CD4-positive, alpha-beta T cell treated with Interleukin-4 for 4 hours (primary cell): Measurements from ENCODE around the gene ANKRD37.
A peak's percentile ranks its signal among the peaks of the same experiment; 100 is the strongest.

Source experiments
- DNase-seq: peaks from one replicate; pipeline ENCODE4 v3.0.0-alpha.2; 2020

ANKRD37 gene

DNA sequence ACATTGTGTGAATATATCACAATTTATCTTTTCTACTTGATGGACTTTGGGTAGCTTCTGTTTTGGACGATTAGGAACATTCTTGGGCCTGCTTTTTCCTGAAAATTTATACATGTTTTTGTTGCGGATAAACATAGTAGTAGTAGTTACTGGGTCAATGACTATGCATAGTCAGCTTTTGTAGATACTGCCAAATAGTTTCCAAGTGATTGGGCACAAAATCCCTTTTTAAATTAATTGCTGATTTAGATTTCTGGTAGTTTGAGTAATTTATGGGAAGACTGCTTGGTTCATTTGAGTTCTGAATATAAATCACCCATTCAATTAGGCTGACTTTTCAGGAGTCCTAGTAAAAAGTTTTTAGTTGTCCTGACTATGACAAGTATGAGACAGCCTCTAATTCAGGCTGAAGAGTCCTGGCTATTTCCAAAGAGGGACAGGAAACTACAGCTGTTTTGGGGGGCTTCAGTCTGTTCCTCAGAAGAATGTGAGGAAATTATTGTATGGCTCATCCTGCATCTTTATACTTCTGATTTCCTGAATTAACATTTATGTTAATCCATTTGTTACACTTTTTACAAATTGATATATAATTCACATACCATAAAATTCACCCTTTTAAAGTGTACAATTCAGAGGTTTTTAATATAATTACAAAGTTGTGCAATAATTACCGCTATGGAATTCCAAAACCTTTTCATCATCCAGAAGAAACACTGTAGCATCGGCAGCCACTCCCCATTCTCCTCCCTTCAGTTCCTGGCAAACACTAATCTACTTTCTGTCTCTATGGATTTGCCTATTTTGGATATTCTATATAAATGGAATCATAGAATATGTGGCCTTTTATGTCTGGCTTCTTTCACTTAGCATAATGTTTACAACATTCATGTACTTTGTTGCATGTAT lies 15.1 kb upstream of the ANKRD37 start:
- DNase-seq, result no peak

DNA sequence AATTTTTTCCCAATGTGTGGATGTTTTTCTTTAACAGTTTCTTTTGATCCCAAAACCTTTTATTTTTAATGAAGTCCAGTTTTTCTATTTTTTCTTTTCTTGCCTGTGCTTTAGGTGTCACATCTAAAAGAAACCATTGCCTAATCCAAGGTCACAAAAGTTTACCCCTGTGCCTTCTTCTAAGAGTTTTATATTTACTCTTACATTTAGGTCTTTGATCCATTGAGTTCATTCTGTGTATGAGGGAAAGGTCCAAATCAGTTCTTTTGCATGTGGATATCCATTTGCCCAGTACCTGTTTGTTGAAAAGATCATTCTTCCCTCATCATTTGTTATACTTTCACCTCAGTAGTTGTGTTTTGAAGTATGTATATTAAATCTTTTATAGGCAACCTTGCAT lies 13.9 kb upstream of the ANKRD37 start:
- DNase-seq, result no peak

DNA sequence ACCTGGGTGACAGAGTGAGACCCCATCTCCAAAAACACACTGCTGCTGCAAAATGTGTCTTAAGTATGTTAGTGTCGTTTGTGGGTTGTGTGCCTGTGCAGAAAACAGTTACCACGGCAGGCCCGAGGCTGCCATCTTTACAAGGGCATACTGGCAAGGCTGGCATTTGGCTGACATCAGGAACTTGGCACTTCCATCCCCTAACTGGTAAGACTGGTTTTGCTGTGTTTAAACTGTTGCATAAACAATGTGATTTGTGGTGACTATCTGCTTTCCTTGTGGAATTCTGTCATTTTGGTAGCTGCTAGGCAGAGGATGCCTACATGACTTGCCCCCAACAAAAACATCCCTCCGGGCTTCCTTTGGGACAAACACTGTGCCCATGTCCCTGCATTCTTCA lies 13.2 kb upstream of the ANKRD37 start:
- DNase-seq, result no peak

DNA sequence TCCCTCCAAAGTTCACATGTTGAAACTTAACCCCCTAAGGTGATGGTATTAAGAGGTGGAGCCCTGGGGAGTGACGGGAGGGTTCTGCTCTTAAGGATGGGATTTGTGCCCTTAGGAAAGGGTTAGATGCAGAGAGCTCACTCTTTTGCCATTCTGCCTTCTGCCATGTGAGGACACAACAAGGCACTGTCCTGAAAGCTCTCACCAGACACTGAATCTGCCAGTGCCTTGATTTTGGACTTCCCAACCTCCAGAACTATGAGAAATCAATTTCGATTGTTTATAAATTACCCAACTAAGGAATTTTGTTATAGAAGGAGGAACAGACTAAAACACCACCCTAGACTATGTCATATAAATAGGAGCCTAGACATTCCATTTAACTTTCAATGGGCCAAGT lies 12.6 kb upstream of the ANKRD37 start:
- DNase-seq, result no peak

DNA sequence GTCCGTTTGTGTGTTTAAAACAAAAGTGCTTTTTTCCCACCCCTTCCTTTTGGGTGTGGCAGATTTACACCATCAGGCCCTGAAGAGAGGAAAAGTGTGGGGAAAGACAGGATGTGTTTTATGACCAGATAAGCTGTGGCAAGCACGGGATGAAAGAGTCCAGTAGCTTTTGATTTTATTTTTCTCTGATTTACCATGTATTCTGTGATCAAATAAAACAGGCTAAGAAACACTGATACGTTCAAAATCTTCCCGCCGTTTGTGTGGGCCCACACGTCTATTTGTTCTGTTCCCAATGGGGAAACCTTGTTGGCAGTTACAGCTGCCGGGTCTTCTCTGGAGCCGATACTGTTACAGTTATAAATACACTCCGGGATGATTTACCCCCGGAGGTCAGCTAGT lies 11.7 kb upstream of the ANKRD37 start:
- DNase-seq, result no peak

DNA sequence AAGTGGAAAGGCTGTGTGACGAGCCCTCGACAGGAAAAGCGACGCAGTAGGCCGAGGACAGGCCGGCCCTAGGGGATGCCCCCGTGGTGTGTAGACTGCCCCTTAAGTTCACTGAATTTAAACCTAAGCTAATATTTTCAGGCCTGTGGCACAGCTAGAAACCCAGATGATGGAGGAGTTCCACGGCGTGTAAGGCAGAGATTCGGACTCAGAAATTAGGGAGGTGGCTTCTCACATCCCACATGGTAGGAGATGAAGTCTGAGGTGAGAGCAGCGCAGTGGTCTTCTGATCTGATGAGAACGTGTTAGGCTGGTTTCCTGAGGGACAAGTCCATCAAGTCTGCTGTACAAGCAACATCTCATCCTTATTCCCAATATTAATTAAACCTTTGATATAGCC lies 8.7 kb upstream of the ANKRD37 start:
- DNase-seq, result no peak

DNA sequence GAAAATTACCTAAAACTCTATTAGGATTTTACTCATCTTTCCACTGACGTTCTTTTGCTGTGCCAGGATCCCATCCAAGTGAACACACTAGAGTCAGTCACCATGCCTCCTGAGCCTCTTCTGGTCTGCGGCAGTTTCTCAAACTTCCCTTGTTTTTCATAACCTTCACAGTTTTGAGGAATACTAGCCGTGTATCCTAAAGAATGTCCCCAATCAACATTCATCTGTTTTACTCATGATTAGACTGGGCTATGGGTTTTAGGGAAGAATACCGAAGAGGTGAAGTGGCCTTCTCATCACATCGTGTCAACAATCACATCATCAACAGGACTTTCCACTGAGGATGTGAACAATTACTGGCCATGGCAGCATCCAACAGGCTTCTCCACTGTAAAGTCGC lies 5.7 kb upstream of the ANKRD37 start:
- no peak for DNase-seq

DNA sequence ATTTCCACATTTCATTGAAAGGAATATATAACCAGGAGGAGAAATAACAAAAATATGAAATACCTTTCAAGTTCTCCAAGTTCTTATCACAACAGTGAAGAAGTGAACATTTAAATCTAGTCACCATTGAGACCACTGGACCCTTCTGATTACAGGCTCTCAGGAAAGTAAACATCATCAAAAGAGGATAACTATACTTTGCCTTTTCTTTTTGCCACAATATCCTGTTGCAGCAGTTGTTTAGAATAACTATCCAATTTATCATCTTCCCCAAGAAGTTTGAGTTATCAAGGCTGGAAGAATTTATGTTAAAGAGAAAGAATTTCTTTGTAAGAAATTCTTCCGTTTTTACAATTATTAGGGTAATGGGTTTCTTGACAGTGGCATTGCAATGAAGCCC lies 4.5 kb upstream of the ANKRD37 start:
- DNase-seq, result no peak

DNA sequence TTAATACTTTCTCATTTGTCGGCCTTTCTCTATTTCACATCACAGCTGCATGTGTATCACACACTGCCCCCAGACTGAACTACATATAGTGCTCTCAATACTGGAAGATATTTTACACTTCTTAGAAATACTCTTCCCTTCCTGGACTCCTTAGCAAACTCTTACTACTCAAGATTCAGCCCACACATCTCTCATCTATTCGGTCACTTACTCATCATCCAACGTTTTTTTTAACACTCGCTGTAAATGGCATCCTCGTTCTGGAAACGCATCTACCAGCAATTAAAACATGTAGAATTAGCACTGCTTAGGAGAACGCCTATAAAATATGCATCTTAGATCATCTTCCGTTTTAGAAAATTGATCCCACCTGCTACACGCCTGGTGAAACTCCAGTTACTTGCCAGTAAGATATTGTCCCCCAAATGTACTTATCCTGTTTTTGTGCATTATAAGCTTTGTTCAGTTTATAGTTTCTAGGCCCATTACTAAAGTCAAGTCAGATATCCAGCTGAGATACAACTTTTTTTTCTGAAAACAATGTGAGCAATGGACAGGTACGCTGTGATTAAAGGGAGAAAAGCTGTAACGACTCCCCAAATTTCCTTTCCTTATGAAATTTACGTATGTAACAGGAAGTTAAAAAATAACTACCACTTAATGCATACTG lies 1.9 kb upstream of the ANKRD37 start:
- no peak for DNase-seq

DNA sequence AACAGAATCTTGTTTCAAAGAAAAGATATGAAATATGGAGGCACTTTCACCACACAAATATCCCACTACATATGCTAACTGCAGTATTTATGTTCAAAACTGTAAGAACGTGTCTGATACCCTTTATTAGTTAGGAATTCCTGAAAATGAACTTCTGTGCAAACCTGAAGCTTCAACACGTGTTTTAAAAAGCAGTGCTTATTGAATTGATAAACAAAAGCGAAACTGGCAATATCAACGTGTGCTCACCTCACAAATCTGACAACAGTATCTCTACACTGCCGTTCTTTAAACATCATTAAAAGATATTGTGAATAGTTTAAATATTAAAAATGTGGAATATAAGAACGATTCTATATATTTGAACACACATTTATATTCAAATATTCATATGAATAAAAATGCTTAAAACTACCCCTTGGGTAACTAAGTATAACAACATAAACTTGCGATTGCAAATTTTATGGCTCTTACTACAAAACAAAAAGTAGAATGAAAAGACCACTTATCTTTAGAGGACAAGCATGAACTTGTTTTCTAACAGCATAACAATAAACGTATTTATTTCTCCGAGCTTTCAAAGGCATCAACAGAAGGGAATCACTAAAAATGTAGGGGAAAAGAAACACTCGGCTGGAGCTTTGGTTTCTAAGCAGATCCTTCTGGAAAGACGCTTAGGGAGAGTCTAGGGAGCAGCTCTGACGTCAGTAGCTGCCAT lies 1.2 kb upstream of the ANKRD37 start, which contains the start of gene LRP2BP:
Gene LRP2BP, minus strand, starts transcription at position 687 of the 718 bp plus-strand sequence. CDS start 17,738 bp downstream, outside the sequence.
- DNase-seq, result no peak

DNA sequence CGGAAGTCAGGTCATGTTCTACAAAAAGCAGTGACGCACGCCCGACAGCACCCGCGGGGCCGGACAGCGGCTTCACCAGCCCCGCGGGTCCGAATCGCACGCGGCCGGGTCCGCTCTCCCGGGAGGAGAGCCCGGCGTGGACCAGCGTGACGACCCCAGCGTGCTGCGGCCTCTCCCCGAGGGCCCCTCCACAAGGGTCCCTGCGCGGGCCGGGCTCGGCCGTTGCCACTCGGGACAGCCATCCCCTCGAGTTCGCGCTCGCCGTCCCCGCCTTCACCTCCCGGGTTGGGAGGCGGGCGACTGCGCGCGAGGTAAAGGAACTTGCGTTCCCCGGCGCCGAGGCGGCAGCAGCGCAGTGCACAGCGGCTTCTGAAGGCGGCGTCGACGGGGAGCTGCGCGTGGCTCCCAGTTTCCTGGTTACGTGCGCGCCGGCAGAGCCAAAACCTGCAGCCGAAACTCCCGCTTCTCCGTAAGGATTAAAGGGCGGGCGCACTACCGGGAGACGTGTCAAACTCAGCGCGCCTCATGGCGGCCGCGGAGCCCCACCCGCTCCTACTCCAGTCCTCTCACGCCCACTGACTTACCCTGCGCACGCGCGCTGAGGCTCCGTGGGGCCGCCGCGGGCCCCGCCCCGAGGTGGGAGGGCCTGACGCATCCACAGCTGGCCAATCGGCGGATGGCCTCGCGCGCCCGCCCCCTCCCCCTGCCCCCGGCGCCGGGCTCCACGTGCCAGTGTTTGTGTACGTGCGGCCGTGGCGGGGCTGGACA lies 501 bp upstream of the ANKRD37 start:
- peak; percentile 96 for DNase-seq

DNA sequence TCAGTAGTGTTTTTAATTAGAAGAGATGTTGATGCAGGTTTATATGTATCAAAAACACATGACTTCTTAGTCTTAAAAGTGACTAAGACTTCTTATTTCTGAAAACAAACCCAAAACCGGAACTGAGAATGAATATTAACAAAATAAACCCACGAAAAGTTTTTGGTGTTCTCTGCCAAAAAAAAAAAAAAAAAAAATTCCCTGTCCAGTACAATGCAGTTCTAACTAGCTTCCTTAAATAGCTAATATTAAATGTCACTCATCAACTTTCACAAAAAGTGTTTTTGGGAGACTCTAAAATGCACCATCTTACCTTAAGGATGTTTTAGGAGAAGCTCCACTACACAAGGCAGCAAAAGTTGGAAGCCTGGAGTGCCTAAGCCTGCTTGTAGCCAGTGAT lies 2.0 kb downstream of the ANKRD37 start:
- DNase-seq, result no peak

DNA sequence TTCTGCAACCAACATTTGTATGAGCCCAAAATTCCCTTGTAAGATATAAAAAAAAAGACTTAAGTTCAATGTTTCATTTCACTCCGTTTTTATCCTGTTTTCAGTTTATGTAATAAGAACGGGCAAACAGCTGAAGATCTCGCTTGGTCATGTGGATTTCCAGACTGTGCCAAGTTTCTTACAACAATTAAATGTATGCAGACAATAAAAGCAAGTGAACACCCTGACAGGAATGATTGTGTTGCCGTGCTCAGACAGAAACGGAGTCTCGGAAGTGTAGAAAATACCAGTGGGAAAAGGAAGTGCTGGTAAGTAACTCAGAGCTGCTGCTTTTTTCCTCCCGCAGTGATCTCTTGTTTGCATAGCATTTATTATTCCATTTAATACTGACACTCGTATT lies 2.8 kb downstream of the ANKRD37 start:
- DNase-seq, result no peak

DNA sequence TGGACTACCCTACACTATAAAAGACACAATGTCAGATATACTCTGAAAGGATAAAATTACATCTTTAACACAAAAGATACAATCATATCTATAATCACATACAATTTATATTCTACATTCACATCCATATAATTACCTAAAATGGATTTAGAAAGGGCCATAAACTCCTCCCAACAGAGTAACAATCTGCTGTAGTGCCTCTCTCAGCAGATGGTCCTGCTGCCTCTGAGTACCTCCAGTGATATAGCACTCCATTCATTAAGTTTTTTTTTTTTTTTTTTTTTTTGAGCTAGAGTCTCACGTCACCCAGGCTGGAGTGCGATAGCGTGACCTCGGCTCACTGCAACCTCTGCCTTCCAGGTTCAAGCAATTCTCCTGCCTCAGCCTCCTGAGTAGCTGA lies 7.4 kb downstream of the ANKRD37 start:
- no peak for DNase-seq

DNA sequence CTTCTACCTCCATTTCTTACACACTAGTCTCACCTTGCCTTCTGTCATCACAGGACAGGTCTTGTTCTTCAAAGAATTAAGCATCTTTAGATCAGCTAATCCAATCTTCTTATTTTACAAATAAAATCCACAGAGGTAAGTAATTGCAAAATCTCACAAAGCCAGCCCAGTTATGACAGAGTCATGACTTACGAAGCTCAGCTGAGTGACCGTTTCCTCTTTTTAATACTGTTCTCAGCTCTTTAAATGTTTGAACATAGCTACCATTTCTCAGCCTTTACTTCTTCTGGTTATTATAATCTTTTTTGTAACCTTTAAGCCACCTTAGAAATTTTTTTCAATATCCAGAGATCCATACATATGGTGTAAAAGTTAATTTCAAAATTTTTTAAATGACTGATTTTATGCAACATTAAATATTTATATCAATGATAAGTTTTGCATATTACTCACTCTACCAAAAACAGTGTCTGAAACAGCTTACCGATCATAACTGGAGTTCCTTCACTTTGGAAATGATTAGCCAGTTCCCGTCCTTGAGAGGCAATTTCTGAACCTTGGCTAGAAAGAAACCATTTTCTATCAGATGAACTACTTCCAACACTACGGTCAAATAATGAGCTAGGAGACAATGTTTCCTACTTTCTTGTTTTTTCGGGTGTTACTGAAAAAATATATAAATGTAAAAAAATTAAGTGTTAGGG lies 8.8 kb downstream of the ANKRD37 start:
- no peak for DNase-seq

DNA sequence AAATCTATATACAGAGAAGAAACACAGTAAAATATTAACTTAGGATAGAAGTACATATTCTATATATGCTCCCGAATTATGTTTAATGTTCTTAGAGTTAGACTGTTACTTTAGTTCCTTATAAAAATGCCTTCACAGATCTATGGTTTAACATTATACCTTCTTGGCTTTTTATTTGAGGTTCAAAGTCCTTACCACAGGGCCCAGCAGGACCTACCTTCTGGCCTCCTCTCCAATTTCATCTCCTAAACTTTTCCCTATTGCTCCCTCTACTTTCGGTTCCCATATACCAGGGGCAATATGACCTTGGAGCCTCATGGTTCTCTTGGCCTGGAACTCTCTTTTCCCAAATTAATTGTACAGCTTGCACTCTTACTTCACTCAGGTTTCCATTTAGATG lies 11.8 kb downstream of the ANKRD37 start:
- no peak for DNase-seq

DNA sequence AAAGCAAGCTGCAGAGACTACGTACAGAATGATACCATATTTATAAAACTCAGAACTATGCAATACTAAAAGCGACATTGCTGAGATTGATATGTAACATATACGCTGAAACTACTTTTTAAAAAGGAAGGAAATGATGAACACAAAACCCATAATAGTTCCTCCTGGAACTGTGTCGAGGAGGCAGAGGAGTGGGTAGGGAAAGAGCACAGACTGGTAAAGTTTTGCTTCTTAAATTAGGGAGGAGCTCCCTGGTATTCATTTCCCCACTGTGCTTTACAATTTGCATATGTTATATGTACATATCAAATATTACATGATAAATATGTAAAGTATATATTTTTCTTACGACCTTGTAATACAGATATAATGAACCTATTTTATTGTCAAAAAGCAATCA lies 15.2 kb downstream of the ANKRD37 start:
- no peak for DNase-seq

DNA sequence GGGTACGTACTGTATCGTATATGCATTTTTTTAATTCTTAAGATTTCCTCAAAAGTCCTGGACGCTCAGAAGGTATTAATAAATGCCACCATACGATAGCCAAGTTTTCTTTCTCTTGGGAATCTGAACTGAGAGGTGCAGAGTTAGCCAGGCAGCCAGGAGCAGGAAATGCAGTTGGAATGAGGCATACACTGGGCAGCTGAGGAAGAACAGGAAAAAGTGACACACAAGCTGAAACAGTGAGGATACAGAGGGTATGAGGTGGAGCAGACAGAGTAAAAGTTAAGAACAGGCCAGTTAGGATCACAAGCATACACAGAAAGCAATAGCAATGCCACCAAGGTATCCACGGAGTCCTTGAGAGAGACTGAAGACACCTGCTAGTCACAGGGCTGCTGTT lies 15.8 kb downstream of the ANKRD37 start:
- DNase-seq, result no peak

DNA sequence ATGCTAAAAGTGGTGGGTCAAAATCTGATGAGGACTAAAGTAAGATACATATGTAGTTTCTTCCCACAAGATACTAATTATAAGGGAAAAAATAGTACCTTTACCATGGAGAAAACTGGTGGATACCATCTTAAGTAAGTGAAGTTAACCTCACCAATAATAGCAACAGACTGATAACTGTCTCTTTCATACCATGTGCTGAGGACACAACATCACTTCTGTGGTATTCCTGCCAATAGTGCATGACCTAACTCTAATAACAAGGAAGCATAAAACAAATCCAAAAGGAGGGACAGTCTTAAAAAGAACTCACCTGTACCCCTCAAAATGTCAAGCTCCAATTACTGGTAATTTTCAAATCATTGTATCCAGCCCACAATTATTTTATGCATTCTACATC lies 20.3 kb downstream of the ANKRD37 start:
- DNase-seq, result no peak

DNA sequence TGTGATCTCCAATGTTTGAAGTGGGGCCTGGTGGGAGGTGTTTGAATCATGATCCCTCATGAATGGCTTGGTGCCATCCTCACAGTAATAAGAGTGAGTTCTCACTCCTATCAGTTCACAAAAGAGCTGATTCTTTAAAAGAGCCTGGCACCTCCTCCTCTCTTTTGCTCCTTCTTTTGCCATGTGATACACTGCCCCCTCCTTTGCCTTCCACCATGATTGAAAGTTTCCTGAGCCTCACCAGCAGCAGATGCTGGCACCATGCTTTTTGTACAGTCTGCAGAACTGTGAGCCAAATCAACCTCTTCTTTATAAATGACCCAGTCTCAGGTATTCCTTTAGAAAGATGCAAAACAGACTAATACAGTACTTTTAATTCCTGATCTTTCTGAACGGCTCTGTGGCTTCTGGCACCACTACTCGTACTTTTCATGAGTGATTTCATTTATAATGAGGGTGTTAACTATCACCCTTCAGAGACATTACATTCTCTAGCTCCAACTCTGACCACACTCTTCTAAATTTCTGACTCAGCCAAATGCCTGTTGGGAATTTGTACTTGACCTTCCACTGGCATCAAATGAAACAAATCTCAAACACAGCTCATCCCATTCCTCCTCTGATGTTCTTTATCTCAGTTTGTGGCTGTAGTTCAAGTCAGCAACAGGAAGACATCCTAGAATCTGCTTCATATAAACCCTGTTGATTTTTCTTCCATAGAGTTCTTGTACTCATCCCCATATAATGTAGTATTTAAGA lies 24.9 kb downstream of the ANKRD37 start:
- DNase-seq, result no peak

DNA sequence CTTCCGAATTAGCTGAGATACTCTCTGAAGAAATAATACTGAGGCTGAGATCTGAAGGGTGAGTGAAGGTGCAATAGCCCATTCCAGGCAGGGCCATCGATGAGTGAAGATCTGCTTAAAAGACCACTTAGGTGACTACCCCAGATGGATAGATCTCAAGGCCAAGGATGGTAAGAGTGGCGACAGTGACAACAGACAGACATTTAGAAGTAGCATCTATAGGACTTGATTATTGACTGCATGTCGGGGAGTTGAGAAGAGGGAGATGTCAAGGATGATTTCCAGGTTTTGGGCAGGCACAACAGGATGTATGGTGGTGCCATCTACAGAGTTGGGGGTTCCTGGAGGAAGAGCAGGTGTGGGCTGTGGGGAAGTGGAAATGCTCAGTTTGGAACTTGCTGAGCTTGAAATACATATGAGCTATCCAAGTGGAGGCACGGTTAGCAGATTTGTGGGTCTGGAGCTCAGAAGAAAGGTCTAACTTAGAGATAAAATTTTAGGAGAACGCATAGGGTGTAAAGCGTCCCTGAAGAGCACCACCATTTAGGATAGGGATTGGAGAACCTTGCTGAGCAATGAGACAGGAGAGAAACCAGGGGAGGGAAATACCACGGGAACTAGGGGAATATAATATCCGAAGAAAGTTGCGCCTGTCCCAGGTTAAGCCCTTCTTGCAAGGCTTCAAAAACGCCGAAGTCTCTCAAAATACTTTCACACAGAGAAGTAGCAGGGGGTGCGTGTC lies 28.4 kb downstream of the ANKRD37 start:
- no peak for DNase-seq
